Lung (tissue), 12 donors: Measurements from ENCODE around the gene EPG5. TPM values are rescaled to one million over a fixed set of nuclear protein-coding genes. Genes with fewer than 3 reads are reported as not detected.

Source experiments
- ATAC-seq: fragments of 200-7000 bp; cut with Tn5 transposase; one replicate; pipeline ENCODE4 v1.9.1; 2020; ENCODE audit warnings: moderate number of reproducible peaks; ENCODE audit not compliant: insufficient read depth, low FRiP score
- DNase-seq, 3 donors: peaks; one replicate each; pipeline ENCODE4 v3.0.0-alpha.2; 2013 to 2017
- H3K27ac ChIP-seq, 2 donors: one replicate each; pipeline ENCODE4 v1.5.1; 2013; ENCODE audit warnings: mild to moderate bottlenecking in 2 of 2, moderate library complexity in 2 of 2, control low read depth in 1 of 2, inconsistent platforms in 1 of 2, low read depth in 1 of 2, low read length in 1 of 2
- H3K27me3 ChIP-seq, 3 donors: one replicate each; pipeline ENCODE4 v1.5.1; 2013; ENCODE audit warnings: low read length in 2 of 3; ENCODE audit not compliant: control insufficient read depth in 3 of 3, insufficient read depth in 3 of 3
- H3K36me3 ChIP-seq, 4 donors: one replicate each; pipeline ENCODE4 v1.5.1; 2013; ENCODE audit warnings: low read length in 4 of 4, mild to moderate bottlenecking in 1 of 4, moderate library complexity in 1 of 4; ENCODE audit not compliant: control insufficient read depth in 4 of 4, insufficient read depth in 4 of 4
- H3K4me1 ChIP-seq, 5 donors: one replicate each; pipeline ENCODE4 v1.5.1; 2013; ENCODE audit warnings: low read length in 5 of 5, mild to moderate bottlenecking in 2 of 5, moderate library complexity in 1 of 5; ENCODE audit not compliant: control insufficient read depth in 5 of 5, insufficient read depth in 5 of 5
- H3K4me3 ChIP-seq: one replicate; pipeline ENCODE4 v1.5.1; 2013; ENCODE audit warnings: mild to moderate bottlenecking, control low read depth, moderate library complexity
- H3K9ac ChIP-seq, 2 donors: one replicate each; pipeline ENCODE4 v1.5.1; 2013; ENCODE audit warnings: low read length in 2 of 2, control low read depth in 1 of 2; ENCODE audit not compliant: insufficient read depth in 1 of 2
- H3K9me3 ChIP-seq, 4 donors: one replicate each; pipeline ENCODE4 v1.5.1; 2013; ENCODE audit warnings: low read length in 3 of 4, mild to moderate bottlenecking in 1 of 4, moderate library complexity in 1 of 4; ENCODE audit not compliant: control insufficient read depth in 4 of 4, insufficient read depth in 3 of 4
- WGBS, 2 donors: extraction: QIAGEN DNeasy Blood & Tissue Kit; methylation state at CpG; one replicate each; pipeline ENCODE4 v1.1.7; 2013; 5-methylcytosine and 5-hydroxymethylcytosine counted together
- polyA plus RNA-seq, 2 donors: library from polyadenylated mRNA; stranded (reverse); fragments of 200-250 nt; gene quantifications; one replicate each; pipeline ENCODE4 v1.2.1, GENCODE V29; 2013
- total RNA-seq, 2 donors: library from RNA; depleted of rRNA in 1 of 2; stranded (reverse); fragments of >200 nt in 1 of 2; gene quantifications; one replicate each; pipeline ENCODE4 v1.2.1, GENCODE V29; 2014 to 2021
- TF ChIP-seq, protein P1 (sequence below): IDR thresholded peaks from 2 replicates; pipeline ENCODE4 v1.5.1; 2012; ENCODE audit warnings: mild to moderate bottlenecking; ENCODE audit errors: control extremely low read depth, extremely low read depth
- donor health status: control.
- donor health status: control.
- donor health status: Bipolar disorder and iron deficiency.
- donor health status: healthy.
- donor health status: DM: yes; HTN: yes; CAD: no.

EPG5 gene
- total and polyA plus RNA-seq, 4 donors: 7.0 to 64.5 (median 20.9) TPM

DNA sequence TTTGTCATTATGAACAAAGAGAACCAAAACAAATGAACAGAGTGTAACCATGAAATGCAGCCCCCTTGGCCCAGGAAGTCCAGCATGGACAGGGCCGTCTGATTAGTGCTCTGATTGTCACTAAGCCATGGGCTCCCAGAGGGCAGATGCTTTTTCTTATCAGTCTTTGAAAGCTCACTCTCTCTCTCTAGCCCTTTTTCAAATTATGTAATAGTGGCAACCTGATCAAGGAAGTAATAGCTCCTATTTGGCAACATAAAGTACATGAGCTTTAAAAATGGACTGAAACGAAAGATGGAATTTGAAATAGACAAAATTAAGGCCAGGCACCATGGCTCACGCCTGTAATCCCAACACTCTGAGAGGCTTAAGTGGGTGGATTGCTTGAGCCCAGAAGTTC is 32.4 kb upstream of the EPG5 start:
- H3K4me3 ChIP-seq: no peak overlapping the region
- DNase-seq: no peak
- no peaks in the 10 kb centered on the region for H3K27me3 ChIP-seq
- 68 to 79% methylated on average over 3 of the region's 3 CpGs for WGBS, 2 donors
- H3K4me1 ChIP-seq: peaks cover 0 to 1% (median 0%) of the 10 kb centered on the region in 5 donors
- no peak overlapping the region for H3K27ac ChIP-seq
- peaks cover 0 to 3% (median 0%) of the 10 kb centered on the region in 4 donors for H3K36me3 ChIP-seq
- ATAC-seq: no peak
- no peak overlapping the region for H3K9ac ChIP-seq
- TF ChIP-seq, protein P1, sequence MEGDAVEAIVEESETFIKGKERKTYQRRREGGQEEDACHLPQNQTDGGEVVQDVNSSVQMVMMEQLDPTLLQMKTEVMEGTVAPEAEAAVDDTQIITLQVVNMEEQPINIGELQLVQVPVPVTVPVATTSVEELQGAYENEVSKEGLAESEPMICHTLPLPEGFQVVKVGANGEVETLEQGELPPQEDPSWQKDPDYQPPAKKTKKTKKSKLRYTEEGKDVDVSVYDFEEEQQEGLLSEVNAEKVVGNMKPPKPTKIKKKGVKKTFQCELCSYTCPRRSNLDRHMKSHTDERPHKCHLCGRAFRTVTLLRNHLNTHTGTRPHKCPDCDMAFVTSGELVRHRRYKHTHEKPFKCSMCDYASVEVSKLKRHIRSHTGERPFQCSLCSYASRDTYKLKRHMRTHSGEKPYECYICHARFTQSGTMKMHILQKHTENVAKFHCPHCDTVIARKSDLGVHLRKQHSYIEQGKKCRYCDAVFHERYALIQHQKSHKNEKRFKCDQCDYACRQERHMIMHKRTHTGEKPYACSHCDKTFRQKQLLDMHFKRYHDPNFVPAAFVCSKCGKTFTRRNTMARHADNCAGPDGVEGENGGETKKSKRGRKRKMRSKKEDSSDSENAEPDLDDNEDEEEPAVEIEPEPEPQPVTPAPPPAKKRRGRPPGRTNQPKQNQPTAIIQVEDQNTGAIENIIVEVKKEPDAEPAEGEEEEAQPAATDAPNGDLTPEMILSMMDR: no peak
- H3K9me3 ChIP-seq: peaks cover 0 to 3% (median 0%) of the 10 kb centered on the region in 4 donors

GRCh38 chr18:45998244-45998643 is 31.1 kb upstream of the EPG5 start:
- ATAC-seq: no peak
- no peaks in the 10 kb centered on the region for H3K27me3 ChIP-seq
- TF ChIP-seq, protein P1: no peak
- no peak overlapping the region for H3K27ac ChIP-seq
- WGBS, 2 donors: 21 to 56% methylated on average over 3 of the region's 3 CpGs
- H3K36me3 ChIP-seq: peaks cover 0 to 3% (median 0%) of the 10 kb centered on the region in 4 donors
- DNase-seq: no peak
- no peak overlapping the region for H3K4me3 ChIP-seq
- H3K9me3 ChIP-seq: peaks cover 0 to 3% (median 0%) of the 10 kb centered on the region in 4 donors
- H3K9ac ChIP-seq: no peak overlapping the region
- peaks cover 0 to 1% (median 0%) of the 10 kb centered on the region in 5 donors for H3K4me1 ChIP-seq

- H3K27me3 ChIP-seq: no peaks in the 10 kb centered on the region
- no peak overlapping the region for H3K4me3 ChIP-seq
- peaks cover 0 to 1% (median 0%) of the 10 kb centered on the region in 4 donors for H3K9me3 ChIP-seq
- DNase-seq (no peak), ATAC-seq (no peak)
- 25 to 65% methylated on average over 8 of the region's 8 CpGs for WGBS, 2 donors
- TF ChIP-seq, protein P1: no peak
- no peak overlapping the region for H3K27ac ChIP-seq
- no peaks in the 10 kb centered on the region for H3K36me3 ChIP-seq
- peak overlapping the region in 1 of 2 donors; percentile 21 for H3K9ac ChIP-seq
- peaks cover 0 to 1% (median 0%) of the 10 kb centered on the region in 5 donors for H3K4me1 ChIP-seq
Measured at GRCh38 chr18:45997700-45998151, 30.6 kb upstream of the EPG5 start.

DNA sequence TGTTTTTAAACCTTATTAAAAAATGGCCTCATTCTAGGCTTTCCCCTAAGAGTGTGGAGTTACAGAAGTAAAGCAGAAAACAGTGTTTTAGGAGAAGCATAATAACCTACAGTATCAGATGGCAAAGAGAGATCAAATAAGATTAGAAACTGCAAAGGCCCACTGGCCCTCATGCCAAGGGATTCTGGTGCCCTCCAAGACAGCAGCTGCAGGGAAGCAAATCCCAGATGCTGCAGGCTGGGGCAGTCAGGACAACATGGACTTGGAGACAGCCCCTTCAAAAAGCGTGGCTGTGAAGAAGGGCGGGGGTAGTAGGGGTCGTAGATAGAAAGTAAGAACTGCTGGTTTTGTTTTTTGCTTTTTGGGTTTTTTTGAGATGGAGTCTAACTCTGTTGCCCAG is 28.3 kb upstream of the EPG5 start:
- H3K36me3 ChIP-seq: no peaks in the 10 kb centered on the region
- no peak for ATAC-seq
- no peak for DNase-seq

More for the DNA sequence above, 28.3 kb upstream of the EPG5 start:
- Histone ChIP-seq H3K9me3 (peaks cover 0 to 1% (median 0%) of the 10 kb centered on the region in 4 donors), H3K9ac (no peak overlapping the region), H3K27me3 (no peaks in the 10 kb centered on the region), H3K27ac (no peak overlapping the region), H3K4me1 (peaks cover 0 to 1% (median 0%) of the 10 kb centered on the region in 5 donors), H3K4me3 (no peak overlapping the region)
- 97% methylated on average over 3 of the region's 3 CpGs for WGBS, 2 donors
- TF ChIP-seq, protein P1: no peak
